Endothelial cell of umbilical vein (primary cell): ENCODE measurements around the gene TRMT11. TPM values are rescaled to one million over a fixed set of nuclear protein-coding genes. Genes with fewer than 3 reads are reported as not detected.

Experiments
- BruUV-seq: library from RNA; stranded (reverse); fragments of 400-500 nt; replicated peaks from 2 replicates; lab custom pipeline; 2021; lab: Mats Ljungman, UMichigan
- CTCF ChIA-PET: fragments of 300-600, 350-600 bp; sonication (Branson Sonifier 250); formaldehyde crosslinking; loops from one replicate; lab custom pipeline; 2021; ENCODE audit warnings: antibody characterized with exemption, inconsistent platforms; lab: Charles Lee
- POLR2A ChIA-PET: fragments of 300-600, 350-600 bp; sonication (Branson Sonifier 250); formaldehyde crosslinking; loops from one replicate; lab custom pipeline; 2021; ENCODE audit warnings: antibody characterized with exemption, inconsistent platforms; lab: Charles Lee
- DNase-seq: peaks from one replicate; pipeline ENCODE4 v3.0.0-alpha.2; 2011; ENCODE audit warnings: low read depth, low spot score
- FAIRE-seq: peaks from 2 replicates; lab custom pipeline; 2011; peaks lifted over from hg19 to GRCh38; lab: Jason Lieb, UNC
- H2AFZ ChIP-seq: 2 replicates; pipeline ENCODE4 v1.6.0; 2012; ENCODE audit warnings: low read depth, low read length, control low read depth, inconsistent platforms
- H3K27ac ChIP-seq: 2 replicates; pipeline ENCODE4 v1.5.1; 2011; ENCODE audit warnings: low read depth, mild to moderate bottlenecking, control low read depth, low read length, moderate library complexity; ENCODE audit not compliant: insufficient read depth
- H3K27me3 ChIP-seq, 2 experiments: 2 replicates each; pipeline versions ENCODE4 v1.6.0 to v1.6.1; 2011; ENCODE audit warnings: low read length in 2 of 2, mixed read lengths in 1 of 2; ENCODE audit not compliant: control insufficient read depth in 2 of 2, insufficient read depth in 2 of 2
- H3K36me3 ChIP-seq, 2 experiments: 2 replicates in 1 of 2; 3 replicates in 1 of 2; pipeline ENCODE4 v1.5.1; 2011; ENCODE audit warnings: low read length in 2 of 2, mild to moderate bottlenecking in 1 of 2, moderate library complexity in 1 of 2; ENCODE audit not compliant: control insufficient read depth in 2 of 2, insufficient read depth in 2 of 2; ENCODE audit errors: extremely low read depth in 1 of 2
- H3K4me1 ChIP-seq: 3 replicates; pipeline ENCODE4 v1.5.1; 2011; ENCODE audit warnings: mild to moderate bottlenecking, low read length; ENCODE audit not compliant: control insufficient read depth, insufficient read depth; ENCODE audit errors: extremely low read depth
- H3K4me2 ChIP-seq: 2 replicates; pipeline ENCODE4 v1.6.1; 2011; ENCODE audit warnings: low read length, control low read depth, mixed read lengths; ENCODE audit not compliant: insufficient read depth
- H3K4me3 ChIP-seq, 3 experiments: fragments of 200-600 bp in 1 of 3; sonication (generic), shearing (Covaris generic) in 1 of 3; replicated peaks in 1 of 3; 2 replicates each; pipeline ENCODE4 v1.5.1; 2011 to 2016; ENCODE audit warnings: control low read depth in 3 of 3, low read length in 3 of 3, mild to moderate bottlenecking in 2 of 3, inconsistent platforms in 1 of 3, low read depth in 1 of 3, moderate library complexity in 1 of 3; ENCODE audit not compliant: insufficient read depth in 1 of 3
- H3K79me2 ChIP-seq: 2 replicates; pipeline ENCODE4 v1.6.0; 2012; ENCODE audit warnings: low read length, inconsistent platforms; ENCODE audit not compliant: control insufficient read depth, insufficient read depth
- H3K9ac ChIP-seq: replicated peaks from 2 replicates; pipeline ENCODE3; 2011; ENCODE audit warnings: low read length, control low read depth; ENCODE audit not compliant: insufficient read depth; ENCODE audit errors: extremely low read depth
- H3K9me1 ChIP-seq: replicated peaks from 3 replicates; pipeline ENCODE4 v1.6.0; 2011; ENCODE audit warnings: mild to moderate bottlenecking, low read length; ENCODE audit not compliant: control insufficient read depth, insufficient read depth; ENCODE audit errors: extremely low read depth
- H3K9me3 ChIP-seq: replicated peaks from 2 replicates; pipeline ENCODE4 v1.5.1; 2012; ENCODE audit warnings: low read length, inconsistent platforms; ENCODE audit not compliant: control insufficient read depth, insufficient read depth
- H4K20me1 ChIP-seq: replicated peaks from 2 replicates; pipeline ENCODE3; 2011; ENCODE audit warnings: mild to moderate bottlenecking, low read length; ENCODE audit not compliant: control insufficient read depth, insufficient read depth; ENCODE audit errors: extremely low read depth
- EZH2 ChIP-seq: IDR thresholded peaks from 2 replicates; pipeline ENCODE4 v1.6.1; 2012; ENCODE audit warnings: borderline replicate concordance, low read depth, mild to moderate bottlenecking, moderate library complexity, low read length, inconsistent platforms; ENCODE audit not compliant: severe bottlenecking
- FOS ChIP-seq: IDR thresholded peaks from 2 replicates; pipeline ENCODE4 v1.6.1; 2011; ENCODE audit warnings: mild to moderate bottlenecking, low read length, moderate library complexity, borderline replicate concordance; ENCODE audit not compliant: insufficient read depth
- GATA2 ChIP-seq: IDR thresholded peaks from 2 replicates; pipeline ENCODE4 v1.7.0; 2011; ENCODE audit warnings: low read depth, mild to moderate bottlenecking, moderate library complexity, mixed read lengths, low read length; ENCODE audit not compliant: insufficient read length, insufficient read depth
- JUN ChIP-seq: IDR thresholded peaks from 2 replicates; pipeline ENCODE4 v1.6.1; 2011; ENCODE audit warnings: borderline replicate concordance, low read depth; ENCODE audit not compliant: insufficient read length, insufficient read depth
- MYC ChIP-seq: IDR thresholded peaks from one replicate; pipeline ENCODE4 v1.6.1; 2011; ENCODE audit warnings: mild to moderate bottlenecking, low read depth, low read length
- POLR2A ChIP-seq: IDR thresholded peaks from 2 replicates; pipeline ENCODE4 v1.6.1; 2012; ENCODE audit warnings: low read depth, mild to moderate bottlenecking, control low read depth, low read length
- POLR2AphosphoS5 ChIP-seq: IDR thresholded peaks from 2 replicates; pipeline ENCODE4 v1.6.1; 2012; ENCODE audit warnings: low read depth, mild to moderate bottlenecking, control low read depth, low read length, moderate library complexity; ENCODE audit not compliant: insufficient read depth
- dilution Hi-C: fragments of 300-500 bp; cut with MboI; formaldehyde crosslinking; loops from one replicate; pipeline ENCODE4 v1.15.0; 2019; ENCODE audit warnings: low sequenced_read_pairs; ENCODE audit not compliant: extremely low pct_ligation_motif_present
- intact Hi-C: fragments of 100-400 bp; cut with micrococcal nuclease; formaldehyde crosslinking; loops from one replicate; pipeline ENCODE4 v1.10.0; 2022
- polyA plus RNA-seq, 4 experiments: library from polyadenylated mRNA; depleted of rRNA in 3 of 4; stranded (reverse) in 3 of 4; unstranded in 1 of 4; fragments of >200 nt; gene quantifications; 2 replicates each; pipeline versions ENCODE4 v1.2.1 to v1.2.3, GENCODE V29; 2011 to 2012; ENCODE audit warnings: missing spikeins in 1 of 4
- total RNA-seq: library from RNA; stranded (reverse); gene quantifications from 2 replicates; pipeline ENCODE4 v1.2.3, GENCODE V29; 2021
- TF ChIP-seq, protein P1 (sequence below): IDR thresholded peaks from 2 replicates; pipeline ENCODE4 v1.6.1; 2011; ENCODE audit not compliant: insufficient read depth, insufficient read length
- TF ChIP-seq, protein P2 (sequence below), 2 donors: IDR thresholded peaks; 1 replicate in 1 of 2; 2 replicates in 1 of 2; pipeline ENCODE4 v1.5.1; 2011; ENCODE audit warnings: low read length in 2 of 2, mild to moderate bottlenecking in 2 of 2, moderate library complexity in 2 of 2, control low read depth in 1 of 2, inconsistent platforms in 1 of 2, low read depth in 1 of 2; ENCODE audit not compliant: insufficient read depth in 1 of 2; ENCODE audit errors: extremely low read depth in 1 of 2

TRMT11 gene
- total and polyA plus RNA-seq, 2 donors (not counting 3 experiments of a cell fraction or from before 2014, with no cell fraction given): 5.1 to 10.7 TPM

GRCh38 chr6:125981571-125982185 lies 4.7 kb upstream of the TRMT11 start:
- Histone ChIP-seq H3K4me3 (no peak overlapping the region), H4K20me1 (no peaks in the 10 kb centered on the region), H3K4me2 (no peak overlapping the region), H3K9me1 (no peaks in the 10 kb centered on the region), H3K36me3 (no peaks in the 10 kb centered on the region), H3K79me2 (no peaks in the 10 kb centered on the region), H3K9me3 (no peaks in the 10 kb centered on the region), H3K4me1 (peaks cover 8% of the 10 kb centered on the region), H3K27ac (no peak overlapping the region), H3K27me3 (no peaks in the 10 kb centered on the region), H2AFZ (no peak overlapping the region), H3K9ac (no peak overlapping the region)
- ChIA-PET CTCF (interaction anchor here (1.3 to 1.7 kb wide), 3 partner anchors 13 to 24 kb away, joined by 3 read pairs; no protein-coding TSS in a partner anchor), POLR2A (no interaction called here)
- dilution Hi-C loops: no loop called here
- intact Hi-C loops: no loop called here
- BruUV-seq: no TSS peak
- no peak for DNase-seq
- FAIRE-seq: no peak
- TF ChIP-seq POLR2A (no peak), EZH2 (no peak), FOS (no peak), GATA2 (no peak), JUN (no peak), MYC (no peak), POLR2AphosphoS5 (no peak)
- TF ChIP-seq, protein P1, sequence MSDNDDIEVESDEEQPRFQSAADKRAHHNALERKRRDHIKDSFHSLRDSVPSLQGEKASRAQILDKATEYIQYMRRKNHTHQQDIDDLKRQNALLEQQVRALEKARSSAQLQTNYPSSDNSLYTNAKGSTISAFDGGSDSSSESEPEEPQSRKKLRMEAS: no peak
- TF ChIP-seq, protein P2, sequence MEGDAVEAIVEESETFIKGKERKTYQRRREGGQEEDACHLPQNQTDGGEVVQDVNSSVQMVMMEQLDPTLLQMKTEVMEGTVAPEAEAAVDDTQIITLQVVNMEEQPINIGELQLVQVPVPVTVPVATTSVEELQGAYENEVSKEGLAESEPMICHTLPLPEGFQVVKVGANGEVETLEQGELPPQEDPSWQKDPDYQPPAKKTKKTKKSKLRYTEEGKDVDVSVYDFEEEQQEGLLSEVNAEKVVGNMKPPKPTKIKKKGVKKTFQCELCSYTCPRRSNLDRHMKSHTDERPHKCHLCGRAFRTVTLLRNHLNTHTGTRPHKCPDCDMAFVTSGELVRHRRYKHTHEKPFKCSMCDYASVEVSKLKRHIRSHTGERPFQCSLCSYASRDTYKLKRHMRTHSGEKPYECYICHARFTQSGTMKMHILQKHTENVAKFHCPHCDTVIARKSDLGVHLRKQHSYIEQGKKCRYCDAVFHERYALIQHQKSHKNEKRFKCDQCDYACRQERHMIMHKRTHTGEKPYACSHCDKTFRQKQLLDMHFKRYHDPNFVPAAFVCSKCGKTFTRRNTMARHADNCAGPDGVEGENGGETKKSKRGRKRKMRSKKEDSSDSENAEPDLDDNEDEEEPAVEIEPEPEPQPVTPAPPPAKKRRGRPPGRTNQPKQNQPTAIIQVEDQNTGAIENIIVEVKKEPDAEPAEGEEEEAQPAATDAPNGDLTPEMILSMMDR (IDR thresholded peaks at IDR 0.05; ENCODE audit: extremely low read depth in 1 of 2, insufficient read depth in 1 of 2, low read depth in 1 of 2, low read length in 2 of 2): no peak
